Activated CD4-positive, alpha-beta T cell treated with anti-CD3 and anti-CD28 coated beads for 4 hours (primary cell): ENCODE results near the gene OR2F1.

Experiments
- DNase-seq, 2 donors: peaks; one replicate each; pipeline ENCODE4 v3.0.0-alpha.2; 2020

Gene OR2F1

GRCh38 chr7:143954544-143954943, at the start of gene OR2F1:
OR2F1 (plus strand) TSS chr7:143954844; CDS start chr7:143959971, 5,127 bp downstream.
- no peak for DNase-seq

GRCh38 chr7:143905509-143905908, 49.1 kb upstream of the OR2F1 start:
- no peak for DNase-seq

GRCh38 chr7:143906151-143906550, 48.5 kb upstream of the OR2F1 start:
- no peak for DNase-seq

- no peak for DNase-seq
Measured at GRCh38 chr7:143906895-143907294, 47.7 kb upstream of the OR2F1 start.

- no peak for DNase-seq
Measured at GRCh38 chr7:143908120-143908519, 46.5 kb upstream of the OR2F1 start.

- no peak for DNase-seq
Measured at GRCh38 chr7:143909863-143910262, 44.8 kb upstream of the OR2F1 start.

- DNase-seq, result no peak
Measured at GRCh38 chr7:143910473-143911248, 44.0 kb upstream of the OR2F1 start.

- no peak for DNase-seq
Measured at GRCh38 chr7:143913945-143914615, 40.6 kb upstream of the OR2F1 start.

GRCh38 chr7:143914938-143915652, 39.5 kb upstream of the OR2F1 start:
- DNase-seq, result no peak

- no peak for DNase-seq
Measured at GRCh38 chr7:143924851-143925250, 29.8 kb upstream of the OR2F1 start.

- no peak for DNase-seq
Measured at GRCh38 chr7:143929224-143929920, 25.3 kb upstream of the OR2F1 start.

- no peak for DNase-seq
Measured at GRCh38 chr7:143931739-143932138, 22.9 kb upstream of the OR2F1 start.

GRCh38 chr7:143934526-143935325, 19.9 kb upstream of the OR2F1 start, which contains the start of gene OR2F2:
OR2F2 (plus strand) TSS chr7:143935233; CDS start chr7:143935233, 0 bp downstream.
- DNase-seq, result no peak

- DNase-seq, result no peak
Measured at GRCh38 chr7:143936087-143937009, 18.3 kb upstream of the OR2F1 start.

GRCh38 chr7:143938379-143939243, 16.0 kb upstream of the OR2F1 start:
- DNase-seq, result no peak

- DNase-seq, result no peak
Measured at GRCh38 chr7:143945423-143945822, 9.2 kb upstream of the OR2F1 start.

GRCh38 chr7:143947111-143947510, 7.5 kb upstream of the OR2F1 start:
- DNase-seq, result no peak

GRCh38 chr7:143948733-143949132, 5.9 kb upstream of the OR2F1 start:
- no peak for DNase-seq

- no peak for DNase-seq
Measured at GRCh38 chr7:143953421-143953820, 1.2 kb upstream of the OR2F1 start.

GRCh38 chr7:143954135-143954534, 509 bp upstream of the OR2F1 start:
- no peak for DNase-seq
